PC-3 (cell line): ENCODE results near the gene GSTK1. TPM values are rescaled to one million over a fixed set of nuclear protein-coding genes. Genes with fewer than 3 reads are reported as not detected.

Source experiments
- ATAC-seq: fragments of 200-7000 bp; cut with Tn5 transposase; 2 replicates; pipeline ENCODE4 v1.9.1; 2020; ENCODE audit warnings: mild to moderate bottlenecking, moderate library complexity
- BruUV-seq: library from RNA; stranded (reverse); fragments of 400-500 nt; replicated peaks from 2 replicates; lab custom pipeline; 2021; lab: Mats Ljungman, UMichigan
- CTCF ChIA-PET: fragments of 300-600 bp; sonication (Branson Sonifier 250); formaldehyde crosslinking; loops from one replicate; lab custom pipeline; 2022; ENCODE audit warnings: antibody characterized with exemption; lab: Charles Lee
- POLR2A ChIA-PET: fragments of 300-600 bp; sonication (Branson Sonifier 250); formaldehyde crosslinking; loops from one replicate; lab custom pipeline; 2022; ENCODE audit warnings: antibody characterized with exemption; ENCODE audit not compliant: unreplicated experiment; lab: Charles Lee
- DNase-seq: peaks from one replicate; pipeline ENCODE4 v3.0.0-alpha.2; 2015
- H2AFZ ChIP-seq: fragments of 300-600 bp; sonication (generic); 2 replicates; pipeline ENCODE4 v1.6.0; 2016; ENCODE audit warnings: antibody characterized with exemption, low read length
- H3F3A ChIP-seq: fragments of 300-600 bp; sonication (generic); one replicate; pipeline ENCODE4 v1.6.0; 2017; ENCODE audit warnings: antibody characterized with exemption, low read length, control low read depth, mild to moderate bottlenecking; ENCODE audit not compliant: unreplicated experiment
- H3K27ac ChIP-seq: fragments of 300-600 bp; sonication (generic); 2 replicates; pipeline ENCODE4 v1.5.1; 2016; ENCODE audit warnings: mild to moderate bottlenecking, low read length
- H3K27me3 ChIP-seq: fragments of 300-600 bp; sonication (generic); 2 replicates; pipeline ENCODE4 v1.6.1; 2016; ENCODE audit warnings: low read length, mixed read lengths
- H3K36me3 ChIP-seq: fragments of 300-600 bp; sonication (generic); 2 replicates; pipeline ENCODE4 v1.6.1; 2016; ENCODE audit warnings: low read depth, mixed run types, low read length, mixed read lengths
- H3K4me1 ChIP-seq: fragments of 300-600 bp; sonication (generic); 2 replicates; pipeline ENCODE4 v1.5.1; 2016; ENCODE audit warnings: low read length; ENCODE audit not compliant: insufficient read depth
- H3K4me2 ChIP-seq: fragments of 300-600 bp; sonication (generic); 2 replicates; pipeline ENCODE4 v1.6.0; 2016; ENCODE audit warnings: low read length
- H3K4me3 ChIP-seq: fragments of 300-600 bp; sonication (generic); 2 replicates; pipeline ENCODE4 v1.5.1; 2016; ENCODE audit warnings: mild to moderate bottlenecking, low read length, mixed read lengths
- H3K79me2 ChIP-seq: fragments of 300-600 bp; sonication (generic); 2 replicates; pipeline ENCODE4 v1.6.1; 2017; ENCODE audit warnings: low read length, mixed read lengths
- H3K9ac ChIP-seq: fragments of 300-600 bp; sonication (generic); 2 replicates; pipeline ENCODE4 v1.6.0; 2016; ENCODE audit warnings: mild to moderate bottlenecking, low read length
- H3K9me2 ChIP-seq: fragments of 300-600 bp; sonication (generic); replicated peaks from 2 replicates; pipeline ENCODE4 v1.6.1; 2016; ENCODE audit warnings: mixed run types, low read length, mixed read lengths
- H3K9me3 ChIP-seq: fragments of 300-600 bp; sonication (generic); 2 replicates; pipeline ENCODE4 v1.6.1; 2016; ENCODE audit warnings: low read length, mixed read lengths
- H4K20me1 ChIP-seq: fragments of 300-600 bp; sonication (generic); 2 replicates; pipeline ENCODE4 v1.6.1; 2016; ENCODE audit warnings: low read length, mixed read lengths
- EZH2 ChIP-seq: fragments of 300-600 bp; sonication (generic); IDR thresholded peaks from one replicate; pipeline ENCODE4 v1.6.1; 2017; ENCODE audit warnings: antibody characterized with exemption, mild to moderate bottlenecking, low read length; ENCODE audit not compliant: unreplicated experiment
- EZH2phosphoT487 ChIP-seq: fragments of 300-600 bp; sonication (generic); IDR thresholded peaks from 2 replicates; pipeline ENCODE4 v1.6.1; 2018; ENCODE audit warnings: mild to moderate bottlenecking, antibody characterized with exemption, low read length, borderline replicate concordance
- intact Hi-C: fragments of 100-400 bp; cut with micrococcal nuclease; formaldehyde crosslinking; loops from 2 replicates; pipeline ENCODE4 v1.9.0; 2023
- total RNA-seq: library from RNA; depleted of rRNA; stranded (reverse); fragments of >200 nt; gene quantifications from 2 replicates; pipeline ENCODE4 v1.2.3, GENCODE V29; 2014
- TF ChIP-seq, protein P1 (sequence below): fragments of 300-600 bp; sonication (generic); conservative IDR thresholded peaks from 2 replicates; pipeline ENCODE4 v1.5.1; 2017; ENCODE audit warnings: antibody characterized with exemption, low read depth, mild to moderate bottlenecking, low read length

Gene GSTK1
- total RNA-seq, 1 experiment from 2014 or later, result 111 TPM

DNA sequence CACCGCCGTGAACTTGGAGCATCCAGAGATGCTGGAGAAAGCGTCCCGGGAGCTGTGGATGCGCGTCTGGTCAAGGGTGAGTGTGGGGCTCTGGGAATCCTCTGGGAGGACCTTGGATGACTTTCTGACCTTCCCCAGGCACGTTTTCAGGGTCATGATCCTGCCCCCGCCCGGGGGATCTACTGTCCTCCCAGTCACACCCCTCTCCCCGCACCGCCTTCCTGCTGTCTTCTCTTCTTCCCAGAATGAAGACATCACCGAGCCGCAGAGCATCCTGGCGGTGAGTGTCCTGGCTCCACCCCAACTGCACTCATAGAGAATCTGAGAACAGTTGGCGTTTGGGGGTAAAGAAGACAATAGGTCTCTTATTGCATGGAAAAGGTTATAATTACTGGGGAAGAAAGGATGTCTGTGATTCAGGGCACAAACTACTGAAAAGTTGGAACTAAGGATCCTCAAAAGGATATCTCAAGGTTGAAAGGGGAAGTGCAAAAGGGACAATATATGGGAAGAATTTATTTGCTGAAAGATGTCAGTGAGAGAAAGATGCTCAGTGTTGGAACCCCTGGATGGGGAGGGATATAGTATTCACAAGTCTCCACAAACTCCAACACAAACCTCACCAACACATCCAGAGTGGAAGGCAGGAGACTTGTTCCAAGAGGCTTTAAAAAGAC, 1.9 kb downstream of the GSTK1 start:
- Histone ChIP-seq H3K9me2 (no peaks in the 10 kb centered on the region), H2AFZ (no peak overlapping the region), H4K20me1 (no peaks in the 10 kb centered on the region), H3K79me2 (peaks cover 24% of the 10 kb centered on the region), H3K4me2 (peak overlapping the region; percentile 89), H3F3A (no peaks in the 10 kb centered on the region), H3K9me3 (no peaks in the 10 kb centered on the region), H3K9ac (no peak overlapping the region), H3K4me1 (peaks cover 15% of the 10 kb centered on the region), H3K36me3 (peaks cover 16% of the 10 kb centered on the region; the same call in 1 of the 2 replicates), H3K27ac (no peak overlapping the region), H3K27me3 (no peaks in the 10 kb centered on the region), H3K4me3 (no peak overlapping the region)
- ATAC-seq, result no peak
- BruUV-seq, result no TSS peak
- CTCF ChIA-PET, result no interaction called here
- DNase-seq, result no peak
- intact Hi-C loops, result no loop called here
- TF ChIP-seq, protein P1, sequence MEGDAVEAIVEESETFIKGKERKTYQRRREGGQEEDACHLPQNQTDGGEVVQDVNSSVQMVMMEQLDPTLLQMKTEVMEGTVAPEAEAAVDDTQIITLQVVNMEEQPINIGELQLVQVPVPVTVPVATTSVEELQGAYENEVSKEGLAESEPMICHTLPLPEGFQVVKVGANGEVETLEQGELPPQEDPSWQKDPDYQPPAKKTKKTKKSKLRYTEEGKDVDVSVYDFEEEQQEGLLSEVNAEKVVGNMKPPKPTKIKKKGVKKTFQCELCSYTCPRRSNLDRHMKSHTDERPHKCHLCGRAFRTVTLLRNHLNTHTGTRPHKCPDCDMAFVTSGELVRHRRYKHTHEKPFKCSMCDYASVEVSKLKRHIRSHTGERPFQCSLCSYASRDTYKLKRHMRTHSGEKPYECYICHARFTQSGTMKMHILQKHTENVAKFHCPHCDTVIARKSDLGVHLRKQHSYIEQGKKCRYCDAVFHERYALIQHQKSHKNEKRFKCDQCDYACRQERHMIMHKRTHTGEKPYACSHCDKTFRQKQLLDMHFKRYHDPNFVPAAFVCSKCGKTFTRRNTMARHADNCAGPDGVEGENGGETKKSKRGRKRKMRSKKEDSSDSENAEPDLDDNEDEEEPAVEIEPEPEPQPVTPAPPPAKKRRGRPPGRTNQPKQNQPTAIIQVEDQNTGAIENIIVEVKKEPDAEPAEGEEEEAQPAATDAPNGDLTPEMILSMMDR, result no peak
- no peak for TF ChIP-seq EZH2phosphoT487
- no peak for TF ChIP-seq EZH2
- POLR2A ChIA-PET, result interaction anchor here (0.6 kb wide), 1 partner anchor 31 kb away, joined by 13 read pairs; no protein-coding TSS in a partner anchor

DNA sequence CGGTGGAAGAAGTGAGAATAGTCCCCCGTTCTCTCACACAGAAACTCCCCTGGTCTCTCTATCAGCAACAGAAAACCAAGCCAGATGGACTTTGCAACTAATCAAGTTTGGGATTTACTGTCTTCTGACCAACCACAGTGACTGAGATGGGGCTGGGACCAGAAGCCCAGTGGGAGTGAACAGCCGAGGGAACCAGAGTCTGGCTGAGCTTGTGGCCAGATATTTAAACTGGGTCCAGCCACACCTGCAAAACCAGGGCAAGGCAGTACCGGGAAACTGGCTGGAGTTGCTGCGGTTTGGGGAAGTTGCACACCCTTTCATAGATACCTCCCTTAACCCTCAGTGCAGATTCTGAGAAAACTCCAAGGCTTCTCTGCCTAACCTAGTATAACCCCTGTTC, 6.0 kb downstream of the GSTK1 start:
- no peak overlapping the region for H3K4me3 ChIP-seq
- DNase-seq, result no peak
- H2AFZ ChIP-seq, result no peak overlapping the region
- H3F3A ChIP-seq, result no peaks in the 10 kb centered on the region
- H3K9me2 ChIP-seq, result no peaks in the 10 kb centered on the region
- no peak for ATAC-seq
- no peaks in the 10 kb centered on the region for H3K27me3 ChIP-seq
- POLR2A ChIA-PET, result no interaction called here
- H4K20me1 ChIP-seq, result no peaks in the 10 kb centered on the region
- no peak overlapping the region for H3K9ac ChIP-seq
- intact Hi-C loops, result no loop called here
- no peaks in the 10 kb centered on the region for H3K9me3 ChIP-seq
- H3K4me2 ChIP-seq, result no peak overlapping the region
- peaks cover 16% of the 10 kb centered on the region; the same call in 1 of the 2 replicates for H3K36me3 ChIP-seq
- H3K27ac ChIP-seq, result no peak overlapping the region
- TF ChIP-seq, protein P1, result no peak
- TF ChIP-seq EZH2 (no peak), EZH2phosphoT487 (no peak)
- BruUV-seq, result no TSS peak
- CTCF ChIA-PET, result no interaction called here
- H3K4me1 ChIP-seq, result peaks cover 7% of the 10 kb centered on the region
- peaks cover 13% of the 10 kb centered on the region for H3K79me2 ChIP-seq

DNA sequence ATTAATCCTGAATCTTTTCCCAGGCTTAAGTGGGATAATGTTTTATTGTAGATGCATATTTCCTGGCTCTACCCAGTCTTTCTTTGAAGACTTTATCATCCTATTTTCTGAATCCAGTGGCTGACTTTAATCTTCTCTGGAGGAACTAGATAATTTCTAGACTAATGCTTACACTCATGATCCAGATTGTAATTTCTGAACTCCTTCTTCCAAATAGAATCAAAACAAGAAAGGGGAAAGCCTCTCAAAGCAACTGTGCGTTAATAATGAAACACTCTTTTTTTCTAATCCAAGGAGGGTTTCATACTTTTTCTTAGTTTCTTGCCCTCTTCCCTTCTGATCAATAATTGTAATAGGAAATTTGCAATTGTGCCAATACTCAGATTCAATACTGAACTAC, 8.0 kb downstream of the GSTK1 start:
- no peak overlapping the region for H3K9ac ChIP-seq
- no peak overlapping the region for H2AFZ ChIP-seq
- H3K9me2 ChIP-seq, result no peaks in the 10 kb centered on the region
- no peaks in the 10 kb centered on the region for H3K9me3 ChIP-seq
- ATAC-seq (no peak), DNase-seq (no peak)
- no peaks in the 10 kb centered on the region for H3K27me3 ChIP-seq
- peaks cover 13% of the 10 kb centered on the region; the same call in 1 of the 2 replicates for H3K36me3 ChIP-seq
- BruUV-seq, result no TSS peak
- no peaks in the 10 kb centered on the region for H3K79me2 ChIP-seq
- H3F3A ChIP-seq, result no peaks in the 10 kb centered on the region
- H3K4me2 ChIP-seq, result no peak overlapping the region
- H3K27ac ChIP-seq, result no peak overlapping the region
- 0 out of 2 replicates have a peak, but pooled peaks cover 6% of the 10 kb centered on the region for H3K4me1 ChIP-seq
- H3K4me3 ChIP-seq, result no peak overlapping the region
- TF ChIP-seq EZH2phosphoT487 (no peak), EZH2 (no peak)
- TF ChIP-seq, protein P1, result no peak
- CTCF ChIA-PET, result interaction anchor here (0.7 kb wide), 1 partner anchor 16 kb away, joined by 3 read pairs; no protein-coding TSS in a partner anchor
- POLR2A ChIA-PET, result no interaction called here
- intact Hi-C loops, result no loop called here
- no peaks in the 10 kb centered on the region for H4K20me1 ChIP-seq
